Measurements from ENCODE around the gene APOC3. TPM values are rescaled to one million over a fixed set of nuclear protein-coding genes. Genes with fewer than 3 reads are reported as not detected.

APOC3 gene
- total RNA-seq, 1 donor = not detected

DNA sequence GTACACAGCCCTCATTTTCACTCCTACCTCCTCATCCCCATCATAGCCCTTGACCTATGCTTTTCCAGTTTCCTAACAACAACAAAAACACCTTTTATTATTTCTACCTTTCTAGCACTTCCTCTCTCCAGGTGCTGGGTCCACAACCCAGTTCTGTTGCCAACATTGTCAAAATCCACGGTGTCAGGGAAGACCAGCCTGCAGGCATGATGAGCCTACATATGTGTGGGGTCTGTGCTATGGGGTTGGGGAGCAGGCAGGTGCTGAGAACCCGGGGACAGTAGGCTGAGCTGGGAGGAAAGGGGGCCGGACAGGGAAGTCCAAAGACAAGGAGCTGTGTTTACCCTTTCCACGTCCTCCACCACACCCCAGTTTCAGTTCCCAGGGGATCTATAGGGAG, 41.2 kb upstream of the APOC3 start:
- H3K4me3 ChIP-seq (ENCODE audit: low read depth, low read length) = peak overlapping the region; percentile 87
- no peak for DNase-seq (ENCODE audit: low read depth)
- TF ChIP-seq, protein P1, sequence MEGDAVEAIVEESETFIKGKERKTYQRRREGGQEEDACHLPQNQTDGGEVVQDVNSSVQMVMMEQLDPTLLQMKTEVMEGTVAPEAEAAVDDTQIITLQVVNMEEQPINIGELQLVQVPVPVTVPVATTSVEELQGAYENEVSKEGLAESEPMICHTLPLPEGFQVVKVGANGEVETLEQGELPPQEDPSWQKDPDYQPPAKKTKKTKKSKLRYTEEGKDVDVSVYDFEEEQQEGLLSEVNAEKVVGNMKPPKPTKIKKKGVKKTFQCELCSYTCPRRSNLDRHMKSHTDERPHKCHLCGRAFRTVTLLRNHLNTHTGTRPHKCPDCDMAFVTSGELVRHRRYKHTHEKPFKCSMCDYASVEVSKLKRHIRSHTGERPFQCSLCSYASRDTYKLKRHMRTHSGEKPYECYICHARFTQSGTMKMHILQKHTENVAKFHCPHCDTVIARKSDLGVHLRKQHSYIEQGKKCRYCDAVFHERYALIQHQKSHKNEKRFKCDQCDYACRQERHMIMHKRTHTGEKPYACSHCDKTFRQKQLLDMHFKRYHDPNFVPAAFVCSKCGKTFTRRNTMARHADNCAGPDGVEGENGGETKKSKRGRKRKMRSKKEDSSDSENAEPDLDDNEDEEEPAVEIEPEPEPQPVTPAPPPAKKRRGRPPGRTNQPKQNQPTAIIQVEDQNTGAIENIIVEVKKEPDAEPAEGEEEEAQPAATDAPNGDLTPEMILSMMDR (IDR thresholded peaks at IDR 0.05; ENCODE audit: insufficient read depth, low read length) = no peak

DNA sequence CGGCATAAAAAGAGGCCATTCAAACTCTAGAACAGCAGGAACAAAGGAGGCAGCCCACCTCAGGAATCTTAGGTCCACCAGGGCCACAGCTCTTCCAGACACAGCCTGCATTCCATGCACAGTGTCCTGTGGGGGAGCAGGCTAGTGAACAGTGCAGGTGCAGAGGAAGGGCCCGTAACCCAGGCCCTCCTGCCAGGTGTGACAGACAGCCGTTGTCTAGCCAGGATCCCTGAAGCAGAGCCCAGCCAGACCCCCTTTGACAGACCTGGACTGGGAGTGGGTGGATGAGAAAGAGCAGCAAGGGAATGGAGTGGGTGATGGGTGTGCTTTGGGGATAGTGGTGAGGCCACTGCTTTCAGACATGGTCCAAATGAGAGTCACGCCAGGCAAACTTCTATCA, 40.7 kb upstream of the APOC3 start:
- no peak for DNase-seq (ENCODE audit: low read depth)
- no peak overlapping the region for H3K4me3 ChIP-seq (ENCODE audit: low read depth, low read length)
- TF ChIP-seq, protein P1 (IDR thresholded peaks at IDR 0.05; ENCODE audit: insufficient read depth, low read length) = no peak

DNA sequence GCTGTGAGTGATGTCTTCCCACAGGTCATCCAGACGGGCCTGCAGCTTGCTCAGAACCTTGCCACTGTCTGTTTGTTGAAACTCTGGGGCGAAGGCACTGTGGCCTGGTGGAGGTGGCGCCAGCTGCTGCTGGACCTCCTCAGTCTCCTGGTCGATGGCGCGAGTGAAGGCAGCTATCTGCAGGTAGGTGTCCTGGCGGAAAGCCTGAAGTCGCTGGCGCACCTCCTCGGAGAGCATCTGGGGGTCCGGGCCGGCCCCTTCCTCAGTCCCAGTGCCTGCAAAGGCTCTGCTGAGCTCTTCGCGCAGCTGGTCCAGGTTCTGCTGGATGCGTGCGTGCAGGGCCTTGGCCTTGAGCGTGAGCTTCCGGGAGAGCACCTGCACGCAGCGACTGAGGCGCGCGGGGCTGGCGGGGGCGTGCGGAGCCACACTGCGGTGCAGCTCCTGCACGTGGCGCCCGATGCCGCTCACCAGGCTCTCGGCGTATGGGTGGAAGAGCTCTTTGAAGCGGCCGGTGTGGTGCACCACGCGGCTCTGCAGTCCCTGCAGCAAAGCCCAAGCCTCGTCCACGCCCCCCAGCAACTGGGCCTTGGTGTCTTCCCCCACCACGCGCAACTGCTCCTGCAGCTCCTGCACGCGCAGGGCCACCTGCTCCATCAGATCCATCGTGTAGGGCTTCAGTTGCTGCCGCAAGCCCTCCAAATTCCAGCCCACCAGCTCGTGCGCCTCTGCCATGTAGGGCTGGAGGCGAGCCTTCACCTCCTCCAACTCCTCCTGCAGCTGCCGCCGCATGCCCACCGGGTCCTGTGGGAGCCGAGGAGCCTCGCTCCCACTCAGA, 39.3 kb upstream of the APOC3 start:
- no peak overlapping the region for H3K4me3 ChIP-seq (ENCODE audit: low read depth, low read length)
- TF ChIP-seq, protein P1 (IDR thresholded peaks at IDR 0.05; ENCODE audit: insufficient read depth, low read length) = no peak
- DNase-seq (ENCODE audit: low read depth) = no peak

DNA sequence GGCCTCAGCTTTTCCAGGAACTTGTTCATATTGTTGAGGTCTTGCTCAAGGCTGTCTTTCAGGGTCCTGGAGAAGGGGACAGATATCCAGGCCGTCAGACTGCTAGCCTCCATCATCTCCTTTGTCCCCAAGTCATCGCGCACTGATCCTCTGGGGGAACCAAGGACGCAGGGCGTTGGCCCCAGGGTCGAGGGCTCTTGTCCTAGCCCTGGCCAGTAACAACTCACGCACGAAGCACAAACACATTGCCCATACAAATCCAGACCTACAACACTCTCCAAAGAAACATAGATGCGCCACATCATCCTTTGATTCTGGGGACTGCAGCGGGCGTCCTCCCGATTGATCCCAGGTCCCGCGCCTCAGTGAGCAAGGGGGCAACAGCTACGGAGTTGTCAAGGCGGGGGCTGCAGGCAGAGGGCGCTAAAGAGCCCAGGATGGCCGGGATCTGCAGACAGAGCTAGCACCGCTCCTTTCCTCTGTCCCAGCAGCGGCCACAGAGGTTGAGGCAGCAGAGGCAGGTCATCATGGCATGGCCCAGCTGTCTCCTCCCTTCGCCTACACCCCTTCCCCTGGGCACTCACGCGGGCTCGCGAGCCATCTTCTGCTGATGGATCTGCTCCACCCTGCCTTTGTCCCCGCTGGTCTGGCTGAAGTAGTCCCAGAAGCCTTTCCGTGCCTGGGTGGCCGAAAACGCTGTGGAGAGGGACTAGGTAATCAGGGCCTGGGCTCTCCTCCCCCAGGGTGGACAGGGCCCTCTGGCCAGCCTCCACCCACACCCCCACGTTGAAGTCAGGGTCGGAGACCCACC, 38.5 kb upstream of the APOC3 start:
- peak; percentile 69 for DNase-seq (ENCODE audit: low read depth)
- TF ChIP-seq, protein P1 (IDR thresholded peaks at IDR 0.05; ENCODE audit: insufficient read depth, low read length) = peak; percentile 95
- H3K4me3 ChIP-seq (ENCODE audit: low read depth, low read length) = no peak overlapping the region

DNA sequence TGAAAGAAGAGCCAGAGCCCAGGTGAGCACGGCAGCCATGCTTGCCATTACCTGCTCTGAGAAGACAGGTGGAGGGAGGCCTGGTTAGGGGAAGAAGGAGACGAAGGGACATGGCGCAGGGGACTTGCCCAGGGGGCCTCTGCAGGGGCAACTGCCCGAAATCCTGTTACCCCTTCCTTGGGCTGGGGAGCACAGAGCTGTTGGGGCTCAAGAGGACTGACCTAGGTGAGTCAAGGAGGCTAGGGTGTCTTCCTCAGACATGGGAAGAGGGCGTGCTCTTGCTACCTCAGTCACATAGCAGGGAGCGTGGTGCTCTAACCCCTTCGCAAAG, 37.9 kb upstream of the APOC3 start, which contains the start of gene APOA5:
APOA5 (minus strand) TSS at position 67 of the 331 bp plus-strand sequence; CDS start at position 48, 19 bp downstream.
- TF ChIP-seq, protein P1 (IDR thresholded peaks at IDR 0.05; ENCODE audit: insufficient read depth, low read length) = no peak
- DNase-seq (ENCODE audit: low read depth) = no peak

DNA sequence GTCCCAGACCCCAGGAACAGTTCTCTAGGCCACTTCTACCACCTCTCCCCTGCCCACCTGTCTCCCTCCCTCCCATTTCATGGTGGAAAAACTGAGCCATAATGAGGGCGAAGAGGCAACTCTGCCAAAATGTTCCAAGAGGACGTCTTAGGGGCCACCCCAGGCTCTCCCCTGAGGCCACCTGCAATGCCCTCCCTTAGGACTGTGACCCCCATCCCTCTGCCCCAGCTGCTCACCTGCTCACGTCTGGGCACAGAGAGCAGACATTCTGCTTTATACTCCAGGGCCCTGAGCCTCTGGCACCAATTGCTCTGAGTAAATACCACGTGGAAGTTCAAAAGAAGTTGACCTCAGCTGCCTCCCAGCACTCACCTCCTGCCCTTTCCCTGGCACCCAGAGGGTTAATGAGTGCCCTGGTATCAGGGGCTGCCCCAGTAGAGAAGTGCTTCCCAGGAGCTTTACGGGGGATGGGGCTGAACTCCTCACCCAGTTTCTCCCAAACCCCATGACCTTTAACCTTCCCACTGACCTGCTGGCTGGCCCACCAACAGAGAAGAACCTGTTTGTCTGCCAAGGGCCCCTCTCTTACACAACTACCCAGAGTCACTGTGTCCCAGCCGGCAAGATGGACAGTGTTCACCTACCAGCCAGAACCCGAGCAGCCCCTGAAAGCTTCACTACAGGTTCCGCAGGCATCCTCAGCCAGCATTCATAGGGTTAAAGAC, 37.4 kb upstream of the APOC3 start:
- TF ChIP-seq, protein P1 (IDR thresholded peaks at IDR 0.05; ENCODE audit: insufficient read depth, low read length) = no peak
- DNase-seq (ENCODE audit: low read depth) = no peak
- no peak overlapping the region for H3K4me3 ChIP-seq (ENCODE audit: low read depth, low read length)

More for the DNA sequence above, 37.9 kb upstream of the APOC3 start, which contains the start of gene APOA5:
- no peak within 1 kb of the TSS for H3K4me3 ChIP-seq (ENCODE audit: low read depth, low read length)
